H1 (cell line): ENCODE results near the gene CPNE5. TPM values are rescaled to one million over a fixed set of nuclear protein-coding genes. Genes with fewer than 3 reads are reported as not detected.

Experiments used
- ASH2L ChIP-seq: fragments of 200-600, 300-600 bp; sonication (generic); IDR thresholded peaks from one replicate; pipeline ENCODE4 v1.7.1; 2017; ENCODE audit warnings: low read length
- CREB1 ChIP-seq: IDR thresholded peaks from 2 replicates; pipeline ENCODE4 v1.6.1; 2012; ENCODE audit warnings: inconsistent platforms
- CTBP2 ChIP-seq: IDR thresholded peaks from 2 replicates; pipeline ENCODE4 v1.7.0; 2011; ENCODE audit warnings: borderline replicate concordance, mild to moderate bottlenecking, moderate library complexity, mixed read lengths, low read length; ENCODE audit not compliant: insufficient read depth, insufficient read length
- KDM1A ChIP-seq: fragments of 200-600, 300-600 bp; sonication (generic); IDR thresholded peaks from 2 replicates; pipeline ENCODE4 v1.7.1; 2016; ENCODE audit warnings: mild to moderate bottlenecking, low read length, borderline replicate concordance
- TAF7 ChIP-seq: optimal IDR thresholded peaks from 2 replicates; pipeline ENCODE3; 2011; ENCODE audit warnings: low read depth, mild to moderate bottlenecking, inconsistent platforms, low read length, moderate library complexity, borderline replicate concordance
- polyA plus RNA-seq, 7 experiments: library from polyadenylated mRNA; depleted of rRNA in 3 of 7; stranded (reverse) in 5 of 7; unstranded in 2 of 7; fragments of >200 nt in 5 of 7; fragments of 200-250 nt in 2 of 7; gene quantifications; 1 replicate in 5 of 7; 2 replicates in 1 of 7; 4 replicates in 1 of 7; pipeline versions ENCODE4 v1.2.1 to v1.2.3, GENCODE V29; 2011 to 2013; ENCODE audit warnings: missing spikeins in 2 of 7, mixed read lengths in 2 of 7
- total RNA-seq: library from RNA; stranded (reverse); fragmentation: NEBNext Ultra II Directional; extraction: Animal tissue kit (Norgen Biotek cat#: 25700); gene quantifications from 2 replicates; pipeline ENCODE4 v1.2.1, GENCODE V29; 2021

CPNE5 gene
- total and polyA plus RNA-seq, 2 of the 8 experiments (the other 6 are each of a cell fraction or from before 2014, with no cell fraction given): 0.88 to 1.8 TPM

GRCh38 chr6:36745283-36745682 lies 94.0 kb downstream of the CPNE5 start (continued):
- TF ChIP-seq KDM1A (no peak), TAF7 (no peak), CTBP2 (no peak), CREB1 (no peak), ASH2L (no peak)
